SK-N-SH (cell line): ENCODE data around the gene SLC25A21. TPM values are rescaled to one million over a fixed set of nuclear protein-coding genes. Genes with fewer than 3 reads are reported as not detected.

ENCODE experiments used
- CTCF ChIA-PET: fragments of 300-600, 350-600 bp; formaldehyde crosslinking; extraction: SDS; loops from one replicate; lab custom pipeline; 2021; lab: Yijun Ruan, JAX
- POLR2A ChIA-PET: fragments of 350-600 bp; sonication (Branson Sonifier 250); formaldehyde crosslinking; extraction: SDS; loops from one replicate; lab custom pipeline; 2020; ENCODE audit warnings: antibody characterized with exemption, inconsistent platforms; lab: Yijun Ruan, JAX
- DNase-seq: peaks from one replicate; pipeline ENCODE4 v3.0.0; 2012
- H2AFZ ChIP-seq: fragments of 200-600 bp; sonication (generic); 2 replicates; pipeline ENCODE4 v1.8.1; 2016; ENCODE audit warnings: antibody characterized with exemption, mild to moderate bottlenecking, low read depth
- H3F3A ChIP-seq: fragments of 200-600 bp; sonication (generic); replicated peaks from 2 replicates; pipeline ENCODE3; 2016; ENCODE audit warnings: antibody characterized with exemption, mild to moderate bottlenecking; ENCODE audit not compliant: insufficient read depth
- H3K27ac ChIP-seq, 2 experiments: fragments of 200-500 bp in 1 of 2; fragments of 200-600 bp in 1 of 2; sonication (Bioruptor generic) in 1 of 2; sonication (generic), shearing (Covaris generic) in 1 of 2; 2 replicates each; pipeline versions ENCODE4 v1.5.1 to v1.6.1; 2014 to 2016; ENCODE audit warnings: low read depth in 2 of 2, inconsistent platforms in 1 of 2, low read length in 1 of 2, mild to moderate bottlenecking in 1 of 2, mixed read lengths in 1 of 2
- H3K27me3 ChIP-seq: fragments of 200-600 bp; sonication (generic), shearing (Covaris generic); 2 replicates; pipeline ENCODE4 v1.6.1; 2016; ENCODE audit warnings: mixed run types; ENCODE audit not compliant: insufficient read depth
- H3K36me3 ChIP-seq, 2 experiments: fragments of 200-500 bp in 1 of 2; fragments of 200-600 bp in 1 of 2; sonication (Bioruptor generic) in 1 of 2; sonication (generic) in 1 of 2; replicated peaks in 1 of 2; 2 replicates each; pipeline versions ENCODE3 to v1.5.1; 2014 to 2016; ENCODE audit warnings: low read length in 1 of 2, mild to moderate bottlenecking in 1 of 2; ENCODE audit not compliant: insufficient read depth in 2 of 2, control insufficient read depth in 1 of 2
- H3K4me1 ChIP-seq, 2 experiments: fragments of 200-500 bp in 1 of 2; fragments of 200-600 bp in 1 of 2; sonication (Bioruptor generic) in 1 of 2; sonication (generic), shearing (Covaris generic) in 1 of 2; 2 replicates each; pipeline versions ENCODE4 v1.5.1 to v1.6.1; 2014 to 2016; ENCODE audit warnings: low read depth in 1 of 2, low read length in 1 of 2, mixed run types in 1 of 2; ENCODE audit not compliant: insufficient read depth in 2 of 2, control insufficient read depth in 1 of 2
- H3K4me2 ChIP-seq: fragments of 200-600 bp; sonication (generic), shearing (Covaris generic); 2 replicates; pipeline ENCODE4 v1.6.1; 2017; ENCODE audit warnings: mixed run types
- H3K4me3 ChIP-seq, 2 experiments: fragments of 200-500 bp in 1 of 2; fragments of 200-600 bp in 1 of 2; sonication (Bioruptor generic) in 1 of 2; sonication (generic), shearing (Covaris generic) in 1 of 2; 2 replicates each; pipeline versions ENCODE4 v1.5.1 to v1.8.1; 2014 to 2016; ENCODE audit warnings: low read depth in 2 of 2, inconsistent platforms in 1 of 2, low read length in 1 of 2, mild to moderate bottlenecking in 1 of 2, mixed read lengths in 1 of 2, moderate library complexity in 1 of 2
- H3K79me2 ChIP-seq: fragments of 200-600 bp; sonication (generic); 2 replicates; pipeline ENCODE4 v1.8.1; 2017; ENCODE audit warnings: mild to moderate bottlenecking; ENCODE audit not compliant: insufficient read depth
- H3K9ac ChIP-seq: fragments of 200-600 bp; sonication (generic); 2 replicates; pipeline ENCODE4 v1.6.1; 2017; ENCODE audit warnings: mixed run types
- H3K9me2 ChIP-seq: fragments of 200-600 bp; sonication (generic); 2 replicates; pipeline ENCODE4 v1.6.1; 2017; ENCODE audit warnings: mixed run types
- H3K9me3 ChIP-seq: fragments of 200-600 bp; sonication (generic); 2 replicates; pipeline ENCODE4 v1.6.1; 2017; ENCODE audit warnings: mixed run types, mild to moderate bottlenecking, moderate library complexity
- H4K20me1 ChIP-seq: fragments of 200-600 bp; sonication (generic); 2 replicates; pipeline ENCODE4 v1.6.1; 2017; ENCODE audit warnings: mild to moderate bottlenecking, mixed run types; ENCODE audit not compliant: insufficient read depth
- CHD2 ChIP-seq: fragments of 150-350 bp; IDR thresholded peaks from 2 replicates; pipeline ENCODE4 v1.6.1; 2018; ENCODE audit warnings: low read length; ENCODE audit not compliant: partially characterized antibody
- ELF1 ChIP-seq: IDR thresholded peaks from 2 replicates; pipeline ENCODE4 v1.4.0; 2012
- EP300 ChIP-seq, 2 experiments: IDR thresholded peaks; 2 replicates each; pipeline versions ENCODE4 v1.4.0 to v1.6.1; 2012; ENCODE audit warnings: borderline replicate concordance in 1 of 2, low read depth in 1 of 2, low read length in 1 of 2
- EZH2phosphoT487 ChIP-seq: fragments of 200-600 bp; sonication (generic); IDR thresholded peaks from 2 replicates; pipeline ENCODE4 v1.6.1; 2017; ENCODE audit warnings: low read depth, mixed run types, mild to moderate bottlenecking, antibody characterized with exemption, moderate library complexity, borderline replicate concordance
- FOXJ3 ChIP-seq: sonication (generic); formaldehyde crosslinking; IDR thresholded peaks from 2 replicates; pipeline ENCODE4 v1.5.1; 2020; ENCODE audit warnings: mild to moderate bottlenecking, missing genetic modification reagents
- GABPA ChIP-seq: IDR thresholded peaks from 2 replicates; pipeline ENCODE4 v1.4.0; 2012; ENCODE audit warnings: low read depth, mild to moderate bottlenecking
- JUND ChIP-seq: IDR thresholded peaks from 2 replicates; pipeline ENCODE4 v1.4.0; 2012
- MEF2A ChIP-seq: IDR thresholded peaks from 2 replicates; pipeline ENCODE4 v1.4.0; 2012; ENCODE audit warnings: low read depth, borderline replicate concordance
- MXI1 ChIP-seq: IDR thresholded peaks from 2 replicates; pipeline ENCODE4 v1.6.1; 2012; ENCODE audit warnings: mild to moderate bottlenecking, low read depth, low read length, improper control_type of control experiment
- NFIC ChIP-seq: IDR thresholded peaks from 2 replicates; pipeline ENCODE4 v1.4.0; 2012; ENCODE audit warnings: borderline replicate concordance
- NRF1 ChIP-seq: IDR thresholded peaks from 2 replicates; pipeline ENCODE4 v1.6.1; 2012; ENCODE audit warnings: low read depth, mild to moderate bottlenecking, low read length
- POLR2AphosphoS5 ChIP-seq: IDR thresholded peaks from 2 replicates; pipeline ENCODE4 v1.6.1; 2012; ENCODE audit warnings: low read depth, low read length
- RCOR1 ChIP-seq: fragments of 150-350 bp; IDR thresholded peaks from 2 replicates; pipeline ENCODE4 v1.6.1; 2017; ENCODE audit warnings: antibody characterized with exemption, low read length
- RFX5 ChIP-seq: IDR thresholded peaks from 2 replicates; pipeline ENCODE4 v1.6.1; 2012; ENCODE audit warnings: mild to moderate bottlenecking, improper control_type of control experiment, low read length
- RXRA ChIP-seq: IDR thresholded peaks from 2 replicates; pipeline ENCODE4 v1.4.0; 2012; ENCODE audit warnings: low read depth, mild to moderate bottlenecking, borderline replicate concordance
- TCF12 ChIP-seq: IDR thresholded peaks from 2 replicates; pipeline ENCODE4 v1.4.0; 2012
- WGBS: methylation state at CpG from one replicate; pipeline ENCODE4 v1.1.6; 2017; ENCODE audit warnings: low lambda C conversion rate; 5-methylcytosine and 5-hydroxymethylcytosine counted together
- polyA plus RNA-seq, 3 experiments: library from polyadenylated mRNA; depleted of rRNA; stranded (reverse); fragments of >200 nt; gene quantifications; 2 replicates each; pipeline ENCODE4 v1.2.3, GENCODE V29; 2012
- TF ChIP-seq, protein P1 (sequence below): IDR thresholded peaks from 2 replicates; pipeline ENCODE4 v1.4.0; 2012; ENCODE audit warnings: low read depth
- TF ChIP-seq, protein P2 (sequence below): IDR thresholded peaks from 2 replicates; pipeline ENCODE4 v1.4.0; 2012; ENCODE audit warnings: low read depth, borderline replicate concordance
- TF ChIP-seq, protein P3 (sequence below): IDR thresholded peaks from 2 replicates; pipeline ENCODE4 v1.6.1; 2012; ENCODE audit warnings: mild to moderate bottlenecking, low read depth, low read length, moderate library complexity
- TF ChIP-seq, protein P4 (sequence below): fragments of 200-600 bp; sonication (generic); IDR thresholded peaks from 2 replicates; pipeline ENCODE4 v1.6.1; 2017; ENCODE audit warnings: antibody characterized with exemption, mild to moderate bottlenecking, moderate library complexity
- TF ChIP-seq, protein P5 (sequence below): fragments of 150-350 bp; IDR thresholded peaks from 2 replicates; pipeline ENCODE4 v1.6.1; 2017; ENCODE audit warnings: antibody characterized with exemption, low read length, low read depth, borderline replicate concordance

SLC25A21 gene
- polyA plus RNA-seq, 1 of the 3 experiments (the other 2 are of a cell fraction): not detected

DNA sequence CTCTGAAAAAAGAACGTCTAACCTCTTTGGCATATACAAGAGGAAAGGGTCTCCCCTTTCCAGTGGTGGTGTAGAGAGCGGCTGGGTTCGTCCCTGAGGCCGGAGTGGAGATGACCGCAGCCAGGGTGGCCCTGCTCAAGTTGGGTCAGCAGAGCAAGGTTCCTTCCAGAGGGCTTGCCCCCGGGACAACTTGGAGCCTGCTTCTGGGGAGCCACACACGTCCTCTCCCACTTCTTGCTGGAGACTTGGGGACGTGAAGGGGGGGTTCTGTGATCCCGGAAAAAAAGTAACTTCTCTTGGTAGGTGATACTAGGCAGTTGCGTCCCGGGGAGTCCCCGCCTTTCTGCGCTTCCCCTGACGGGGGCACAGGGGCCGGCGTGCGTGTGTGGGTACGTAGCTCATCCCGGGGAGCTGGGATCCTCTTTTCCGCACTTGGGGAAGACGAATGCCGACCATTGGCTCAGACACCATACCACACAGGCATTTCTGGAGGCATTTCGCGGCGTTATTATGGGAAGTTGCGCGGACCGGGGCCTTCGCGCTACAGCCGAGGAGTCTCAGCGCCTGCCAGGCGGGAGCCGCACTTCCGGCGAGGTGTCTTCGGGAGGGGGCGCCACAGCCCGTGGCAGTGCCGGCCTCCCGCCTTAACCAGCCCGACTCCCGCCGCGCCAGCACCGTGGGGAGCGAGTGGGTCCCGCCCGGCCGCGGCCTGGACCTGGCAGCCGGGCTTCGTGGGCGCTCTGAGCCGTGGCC, 525.6 kb downstream of the SLC25A21 start (continued):
- TF ChIP-seq, protein P1, sequence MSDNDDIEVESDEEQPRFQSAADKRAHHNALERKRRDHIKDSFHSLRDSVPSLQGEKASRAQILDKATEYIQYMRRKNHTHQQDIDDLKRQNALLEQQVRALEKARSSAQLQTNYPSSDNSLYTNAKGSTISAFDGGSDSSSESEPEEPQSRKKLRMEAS: no peak
- TF ChIP-seq RXRA: no peak
- TF ChIP-seq RFX5: no peak
- no peak for TF ChIP-seq MXI1

DNA sequence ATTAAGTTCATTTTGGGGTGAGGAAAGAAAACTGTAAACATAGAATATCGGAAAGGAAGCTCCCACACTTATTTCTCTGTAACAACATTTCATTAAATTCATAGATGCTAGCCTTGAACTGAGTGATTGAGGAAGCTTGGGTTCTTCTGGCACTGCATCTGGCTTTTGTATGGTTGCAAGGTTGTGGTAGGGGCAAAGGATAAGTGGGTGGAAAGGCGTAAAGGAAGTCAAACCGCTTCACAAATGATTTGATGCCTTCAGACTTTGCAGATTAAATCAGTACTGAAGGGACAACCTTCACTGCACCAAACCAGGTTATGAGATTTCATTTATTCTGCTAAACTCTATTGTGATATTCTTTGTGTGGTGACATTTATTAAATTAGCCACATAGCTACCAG, 538.8 kb downstream of the SLC25A21 start:
- Histone ChIP-seq H3K27ac (no peak overlapping the region), H2AFZ (no peak overlapping the region), H3K9ac (no peak overlapping the region), H3K36me3 (no peaks in the 10 kb centered on the region), H3K4me1 (no peaks in the 10 kb centered on the region), H3K4me3 (no peak overlapping the region), H4K20me1 (no peaks in the 10 kb centered on the region), H3K9me3 (no peaks in the 10 kb centered on the region), H3K79me2 (no peaks in the 10 kb centered on the region), H3K4me2 (no peak overlapping the region), H3K27me3 (no peaks in the 10 kb centered on the region), H3F3A (no peaks in the 10 kb centered on the region), H3K9me2 (no peaks in the 10 kb centered on the region)
- ChIA-PET POLR2A (no interaction called here), CTCF (interaction anchor here (1.9 kb wide), 1 partner anchor 22 kb away, joined by 5 read pairs; no protein-coding TSS in a partner anchor)
- WGBS: 6% methylated on average over 3 of the region's 3 CpGs
- DNase-seq: no peak
- TF ChIP-seq TCF12 (no peak), EZH2phosphoT487 (no peak), GABPA (no peak), EP300 (IDR thresholded peaks at IDR 0.05; ENCODE audit: borderline replicate concordance in 1 of 2, low read depth in 1 of 2, low read length in 1 of 2) (no peak), NRF1 (no peak), NFIC (no peak), MEF2A (no peak), FOXJ3 (CRISPR knock-in tag) (no peak), RCOR1 (no peak), JUND (no peak), ELF1 (no peak), POLR2AphosphoS5 (no peak), CHD2 (no peak), RXRA (no peak)
- TF ChIP-seq, protein P2, sequence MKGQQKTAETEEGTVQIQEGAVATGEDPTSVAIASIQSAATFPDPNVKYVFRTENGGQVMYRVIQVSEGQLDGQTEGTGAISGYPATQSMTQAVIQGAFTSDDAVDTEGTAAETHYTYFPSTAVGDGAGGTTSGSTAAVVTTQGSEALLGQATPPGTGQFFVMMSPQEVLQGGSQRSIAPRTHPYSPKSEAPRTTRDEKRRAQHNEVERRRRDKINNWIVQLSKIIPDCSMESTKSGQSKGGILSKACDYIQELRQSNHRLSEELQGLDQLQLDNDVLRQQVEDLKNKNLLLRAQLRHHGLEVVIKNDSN: no peak
- TF ChIP-seq, protein P3, sequence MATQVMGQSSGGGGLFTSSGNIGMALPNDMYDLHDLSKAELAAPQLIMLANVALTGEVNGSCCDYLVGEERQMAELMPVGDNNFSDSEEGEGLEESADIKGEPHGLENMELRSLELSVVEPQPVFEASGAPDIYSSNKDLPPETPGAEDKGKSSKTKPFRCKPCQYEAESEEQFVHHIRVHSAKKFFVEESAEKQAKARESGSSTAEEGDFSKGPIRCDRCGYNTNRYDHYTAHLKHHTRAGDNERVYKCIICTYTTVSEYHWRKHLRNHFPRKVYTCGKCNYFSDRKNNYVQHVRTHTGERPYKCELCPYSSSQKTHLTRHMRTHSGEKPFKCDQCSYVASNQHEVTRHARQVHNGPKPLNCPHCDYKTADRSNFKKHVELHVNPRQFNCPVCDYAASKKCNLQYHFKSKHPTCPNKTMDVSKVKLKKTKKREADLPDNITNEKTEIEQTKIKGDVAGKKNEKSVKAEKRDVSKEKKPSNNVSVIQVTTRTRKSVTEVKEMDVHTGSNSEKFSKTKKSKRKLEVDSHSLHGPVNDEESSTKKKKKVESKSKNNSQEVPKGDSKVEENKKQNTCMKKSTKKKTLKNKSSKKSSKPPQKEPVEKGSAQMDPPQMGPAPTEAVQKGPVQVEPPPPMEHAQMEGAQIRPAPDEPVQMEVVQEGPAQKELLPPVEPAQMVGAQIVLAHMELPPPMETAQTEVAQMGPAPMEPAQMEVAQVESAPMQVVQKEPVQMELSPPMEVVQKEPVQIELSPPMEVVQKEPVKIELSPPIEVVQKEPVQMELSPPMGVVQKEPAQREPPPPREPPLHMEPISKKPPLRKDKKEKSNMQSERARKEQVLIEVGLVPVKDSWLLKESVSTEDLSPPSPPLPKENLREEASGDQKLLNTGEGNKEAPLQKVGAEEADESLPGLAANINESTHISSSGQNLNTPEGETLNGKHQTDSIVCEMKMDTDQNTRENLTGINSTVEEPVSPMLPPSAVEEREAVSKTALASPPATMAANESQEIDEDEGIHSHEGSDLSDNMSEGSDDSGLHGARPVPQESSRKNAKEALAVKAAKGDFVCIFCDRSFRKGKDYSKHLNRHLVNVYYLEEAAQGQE: no peak
- TF ChIP-seq, protein P4, sequence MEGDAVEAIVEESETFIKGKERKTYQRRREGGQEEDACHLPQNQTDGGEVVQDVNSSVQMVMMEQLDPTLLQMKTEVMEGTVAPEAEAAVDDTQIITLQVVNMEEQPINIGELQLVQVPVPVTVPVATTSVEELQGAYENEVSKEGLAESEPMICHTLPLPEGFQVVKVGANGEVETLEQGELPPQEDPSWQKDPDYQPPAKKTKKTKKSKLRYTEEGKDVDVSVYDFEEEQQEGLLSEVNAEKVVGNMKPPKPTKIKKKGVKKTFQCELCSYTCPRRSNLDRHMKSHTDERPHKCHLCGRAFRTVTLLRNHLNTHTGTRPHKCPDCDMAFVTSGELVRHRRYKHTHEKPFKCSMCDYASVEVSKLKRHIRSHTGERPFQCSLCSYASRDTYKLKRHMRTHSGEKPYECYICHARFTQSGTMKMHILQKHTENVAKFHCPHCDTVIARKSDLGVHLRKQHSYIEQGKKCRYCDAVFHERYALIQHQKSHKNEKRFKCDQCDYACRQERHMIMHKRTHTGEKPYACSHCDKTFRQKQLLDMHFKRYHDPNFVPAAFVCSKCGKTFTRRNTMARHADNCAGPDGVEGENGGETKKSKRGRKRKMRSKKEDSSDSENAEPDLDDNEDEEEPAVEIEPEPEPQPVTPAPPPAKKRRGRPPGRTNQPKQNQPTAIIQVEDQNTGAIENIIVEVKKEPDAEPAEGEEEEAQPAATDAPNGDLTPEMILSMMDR: no peak
- TF ChIP-seq, protein P5, sequence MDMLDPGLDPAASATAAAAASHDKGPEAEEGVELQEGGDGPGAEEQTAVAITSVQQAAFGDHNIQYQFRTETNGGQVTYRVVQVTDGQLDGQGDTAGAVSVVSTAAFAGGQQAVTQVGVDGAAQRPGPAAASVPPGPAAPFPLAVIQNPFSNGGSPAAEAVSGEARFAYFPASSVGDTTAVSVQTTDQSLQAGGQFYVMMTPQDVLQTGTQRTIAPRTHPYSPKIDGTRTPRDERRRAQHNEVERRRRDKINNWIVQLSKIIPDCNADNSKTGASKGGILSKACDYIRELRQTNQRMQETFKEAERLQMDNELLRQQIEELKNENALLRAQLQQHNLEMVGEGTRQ: no peak
- TF ChIP-seq, protein P1: no peak
